GM21723 (cell line): ENCODE results near the gene TAMALIN.

Experiments
- ATAC-seq: cut with Tn5 transposase; IDR thresholded peaks from one replicate; pipeline ENCODE4 v1.9.1; 2021; ENCODE audit warnings: mild to moderate bottlenecking, moderate library complexity; ENCODE audit not compliant: unreplicated experiment

The TAMALIN gene

DNA sequence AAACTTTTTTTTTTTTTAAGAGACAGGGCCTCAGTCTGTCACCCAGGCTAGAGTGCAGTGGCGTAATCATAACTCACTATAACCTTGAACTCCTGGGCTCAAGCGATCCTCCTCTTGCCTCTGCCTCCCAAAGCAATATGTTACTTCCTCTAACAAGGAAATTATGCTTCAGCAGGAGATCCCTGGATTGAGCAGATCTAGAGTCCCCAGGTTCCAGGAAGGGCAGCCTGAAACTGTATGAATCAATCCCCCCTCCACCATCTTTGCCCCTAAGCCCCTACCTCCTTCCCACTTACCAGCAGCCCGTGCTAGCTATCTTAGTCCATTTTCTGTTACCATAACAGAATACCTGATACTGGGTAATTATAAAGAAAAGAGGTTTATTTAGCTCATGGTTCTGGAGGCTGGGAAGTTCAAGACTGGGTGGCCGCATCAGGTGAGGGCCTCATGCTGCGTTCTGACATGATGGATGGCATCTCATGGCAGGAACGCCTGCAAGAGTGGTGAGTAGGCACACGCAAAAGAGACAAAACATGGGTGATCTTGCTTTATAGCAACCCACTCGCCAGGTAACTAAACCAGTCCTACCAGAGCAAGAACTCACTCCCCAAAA, 5.0 kb downstream of the TAMALIN start:
- ATAC-seq, result no peak

DNA sequence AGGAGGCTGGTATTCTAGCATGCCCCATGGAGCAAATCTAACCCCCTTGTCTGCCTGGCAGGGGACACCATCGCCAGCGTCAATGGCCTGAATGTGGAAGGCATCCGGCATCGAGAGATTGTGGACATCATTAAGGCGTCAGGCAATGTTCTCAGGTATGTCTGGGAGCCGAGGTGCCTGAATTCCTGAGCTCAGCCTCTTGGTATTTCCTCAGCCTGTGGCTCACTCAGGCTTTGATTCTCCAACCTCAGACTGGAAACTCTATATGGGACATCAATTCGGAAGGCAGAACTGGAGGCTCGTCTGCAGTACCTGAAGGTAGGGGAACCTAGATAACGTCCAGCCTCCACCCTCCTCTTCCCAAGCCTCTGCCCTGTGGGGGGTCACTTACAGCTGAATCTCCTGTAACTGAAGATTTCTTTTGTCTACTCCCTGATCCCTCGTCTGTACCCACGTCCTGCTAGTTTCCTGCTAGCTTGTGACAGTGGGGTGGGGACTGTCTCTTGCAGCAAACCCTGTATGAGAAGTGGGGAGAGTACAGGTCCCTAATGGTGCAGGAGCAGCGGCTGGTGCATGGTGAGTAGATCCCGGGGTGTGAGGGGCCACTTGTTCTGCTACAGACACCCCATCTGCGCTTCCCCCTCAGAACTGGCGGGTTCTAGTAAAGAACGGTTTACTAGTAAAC, 7.0 kb downstream of the TAMALIN start:
- ATAC-seq, result no peak

DNA sequence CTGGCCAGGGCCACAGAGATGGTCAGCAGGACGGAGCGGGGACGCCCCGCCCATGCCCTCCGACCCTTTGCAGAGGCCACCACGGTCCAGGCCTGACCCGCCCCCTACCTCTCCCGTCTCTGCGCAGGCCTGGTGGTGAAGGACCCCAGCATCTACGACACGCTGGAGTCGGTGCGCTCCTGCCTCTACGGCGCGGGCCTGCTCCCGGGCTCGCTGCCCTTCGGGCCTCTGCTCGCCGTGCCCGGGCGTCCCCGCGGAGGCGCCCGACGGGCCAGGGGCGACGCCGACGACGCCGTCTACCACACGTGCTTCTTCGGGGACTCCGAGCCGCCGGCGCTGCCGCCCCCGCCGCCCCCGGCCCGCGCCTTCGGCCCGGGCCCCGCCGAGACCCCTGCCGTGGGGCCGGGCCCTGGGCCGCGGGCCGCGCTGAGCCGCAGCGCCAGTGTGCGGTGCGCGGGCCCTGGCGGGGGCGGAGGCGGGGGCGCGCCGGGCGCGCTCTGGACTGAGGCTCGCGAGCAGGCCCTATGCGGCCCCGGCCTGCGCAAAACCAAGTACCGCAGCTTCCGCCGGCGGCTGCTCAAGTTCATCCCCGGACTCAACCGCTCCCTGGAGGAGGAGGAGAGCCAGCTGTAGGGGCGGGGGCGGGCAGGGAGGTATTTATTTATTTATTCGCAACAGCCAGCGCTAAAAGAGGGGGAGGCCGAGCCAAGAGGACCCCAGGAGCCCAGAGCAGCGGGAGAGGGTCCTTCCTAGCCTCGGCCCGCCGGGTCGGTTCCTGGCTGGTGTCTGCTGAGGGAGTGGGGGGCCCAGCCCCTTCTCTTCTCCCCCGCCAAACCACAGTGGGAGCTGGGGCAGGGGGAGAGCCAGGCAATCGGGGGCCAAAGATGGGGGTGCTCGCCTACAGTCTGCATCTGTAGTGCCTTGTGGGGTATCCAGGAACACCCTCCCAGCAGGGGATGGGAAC, 8.1 kb downstream of the TAMALIN start:
- no peak for ATAC-seq

DNA sequence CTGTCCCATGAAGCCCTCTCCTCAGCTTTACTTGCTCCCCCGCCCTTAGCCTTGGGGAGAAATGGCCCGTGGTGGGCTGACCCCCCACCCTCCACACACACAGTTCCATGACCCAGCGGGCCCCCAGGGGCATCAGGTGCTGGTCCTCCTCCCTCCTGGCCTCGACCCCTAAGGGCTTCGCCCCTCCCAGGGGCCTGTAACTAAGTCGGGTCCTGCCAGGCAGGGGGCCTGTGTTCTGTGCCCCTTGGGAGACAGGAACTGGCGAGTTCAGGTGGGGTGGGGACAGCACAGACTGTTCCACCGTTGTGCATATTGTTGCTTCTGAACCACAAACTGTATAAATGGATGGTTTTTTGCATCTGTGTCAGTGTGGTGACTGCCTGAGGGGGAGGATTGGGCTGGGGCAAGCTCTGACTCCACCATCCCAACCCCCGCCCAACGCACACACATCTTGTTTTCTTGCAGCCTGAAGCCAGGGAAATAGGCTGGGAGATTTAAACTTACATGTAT, 8.8 kb downstream of the TAMALIN start:
- ATAC-seq, result no peak

DNA sequence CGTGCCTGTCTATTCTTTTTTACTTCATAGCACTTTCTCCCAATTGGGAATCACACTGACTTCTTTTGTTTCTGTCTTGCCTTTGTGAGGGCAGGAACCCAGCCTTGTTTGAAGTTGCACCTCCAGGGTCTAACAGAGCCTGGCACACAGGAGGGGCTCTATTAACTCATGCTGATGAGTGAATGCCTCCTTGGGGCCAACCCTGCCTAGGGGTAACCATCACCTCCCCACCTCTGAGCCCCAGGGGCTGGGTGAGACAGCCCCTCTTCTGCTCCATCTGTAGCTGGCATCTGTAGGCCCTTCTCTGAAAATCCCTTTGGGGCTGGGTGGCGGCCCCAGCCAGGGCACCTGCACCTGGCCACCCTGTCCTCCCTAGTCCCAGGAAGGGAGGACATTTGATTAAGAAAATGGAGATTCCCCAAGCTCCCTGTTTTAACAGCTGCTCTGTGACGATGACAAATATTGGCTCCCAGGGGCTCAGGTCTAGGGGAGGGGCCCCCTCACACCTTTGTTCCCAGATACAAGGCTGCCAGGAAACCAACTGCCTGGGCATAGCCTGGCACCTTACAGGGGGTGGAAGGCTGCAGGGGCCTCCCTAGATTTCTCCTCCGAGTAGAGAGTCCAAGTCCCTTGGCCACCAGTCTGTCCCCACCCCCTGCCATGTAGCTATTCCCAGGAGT, 11.8 kb downstream of the TAMALIN start:
- ATAC-seq, result no peak

DNA sequence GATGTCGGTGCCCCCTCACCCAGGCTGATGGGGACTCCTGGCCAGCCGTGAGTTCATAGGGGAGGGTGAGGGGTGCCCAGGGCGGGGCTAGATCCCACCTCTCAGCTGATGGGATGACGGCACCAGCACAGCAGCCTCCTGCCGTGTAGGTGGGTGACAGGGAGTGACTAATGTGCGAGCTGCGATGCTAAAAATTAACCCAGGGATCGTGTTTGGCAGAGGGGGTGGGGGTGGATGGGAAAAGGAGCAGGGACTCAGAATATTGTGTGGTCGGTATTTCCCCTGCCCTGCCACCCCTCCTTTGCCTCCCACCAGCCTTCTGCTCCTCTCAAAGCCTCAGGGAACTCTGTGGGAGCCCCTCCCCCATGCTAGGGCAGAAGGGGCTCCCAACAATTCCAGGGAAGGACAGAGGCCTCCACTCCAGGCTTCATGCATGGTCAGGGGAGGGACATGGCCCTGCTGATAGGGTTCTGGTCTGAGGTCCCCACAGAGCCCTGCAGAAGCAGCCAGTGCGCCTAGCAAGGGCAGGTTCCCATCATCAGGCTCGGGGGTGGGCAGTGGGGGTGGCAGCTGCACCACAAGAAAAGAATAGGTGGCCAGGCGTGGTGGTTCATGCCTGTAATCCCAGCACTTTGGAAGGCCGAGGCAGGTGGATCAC, 12.5 kb downstream of the TAMALIN start:
- no peak for ATAC-seq

DNA sequence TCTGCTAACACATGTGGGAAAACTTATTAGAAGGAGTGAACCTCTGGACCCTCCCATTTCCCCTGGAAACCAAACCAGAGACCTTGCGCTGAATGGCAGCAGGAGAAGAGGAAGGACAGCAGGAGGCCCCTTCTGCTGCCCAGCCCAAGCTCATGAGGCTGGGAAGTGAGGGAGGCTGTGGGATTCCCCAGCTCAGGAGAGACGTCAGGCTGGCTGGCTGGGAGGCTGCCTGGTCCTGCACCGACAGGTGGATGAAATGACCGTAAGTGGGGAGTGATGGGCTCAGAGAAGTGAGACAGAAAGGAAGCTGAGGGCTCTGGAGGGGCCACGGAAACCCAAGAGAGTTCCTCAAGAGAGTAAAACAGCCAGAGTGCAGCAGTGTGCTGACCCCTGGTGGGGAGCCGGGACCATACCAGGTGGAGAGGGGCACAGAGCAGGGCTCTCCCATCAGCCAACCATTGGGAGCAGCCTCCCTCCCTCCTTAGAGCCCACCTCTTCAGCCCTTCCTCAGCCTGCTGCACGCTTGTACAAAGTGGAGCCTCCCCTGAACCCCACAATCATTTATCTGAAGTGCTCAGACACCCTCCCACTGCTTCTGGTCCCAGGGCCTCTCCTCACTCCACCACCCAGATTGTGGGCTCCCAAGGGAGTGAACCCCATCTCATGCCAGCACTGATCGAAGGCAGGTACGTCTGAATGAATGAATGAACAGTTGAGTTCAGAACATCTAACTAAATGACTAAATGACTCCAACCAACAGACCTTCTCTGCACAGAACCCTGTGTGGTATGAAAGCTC, 14.0 kb downstream of the TAMALIN start:
- peak; percentile 36 for ATAC-seq

DNA sequence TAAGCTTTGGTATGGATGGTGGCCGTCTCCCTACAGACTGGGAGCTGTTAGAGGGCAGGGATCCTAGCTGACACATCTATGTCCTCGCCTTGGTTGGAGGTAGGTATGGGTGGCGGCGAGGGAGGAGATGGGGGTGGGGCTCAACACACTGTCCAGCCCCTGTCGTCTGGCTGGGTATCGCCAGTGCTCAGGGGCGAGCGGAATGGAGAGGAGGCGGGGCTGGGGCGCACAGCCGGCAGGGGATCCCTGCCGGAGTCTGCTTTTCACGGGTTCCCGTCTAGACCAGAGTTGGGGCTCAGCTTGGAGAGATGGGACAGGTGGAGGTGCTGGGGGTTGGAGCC, 16.1 kb downstream of the TAMALIN start:
- no peak for ATAC-seq

DNA sequence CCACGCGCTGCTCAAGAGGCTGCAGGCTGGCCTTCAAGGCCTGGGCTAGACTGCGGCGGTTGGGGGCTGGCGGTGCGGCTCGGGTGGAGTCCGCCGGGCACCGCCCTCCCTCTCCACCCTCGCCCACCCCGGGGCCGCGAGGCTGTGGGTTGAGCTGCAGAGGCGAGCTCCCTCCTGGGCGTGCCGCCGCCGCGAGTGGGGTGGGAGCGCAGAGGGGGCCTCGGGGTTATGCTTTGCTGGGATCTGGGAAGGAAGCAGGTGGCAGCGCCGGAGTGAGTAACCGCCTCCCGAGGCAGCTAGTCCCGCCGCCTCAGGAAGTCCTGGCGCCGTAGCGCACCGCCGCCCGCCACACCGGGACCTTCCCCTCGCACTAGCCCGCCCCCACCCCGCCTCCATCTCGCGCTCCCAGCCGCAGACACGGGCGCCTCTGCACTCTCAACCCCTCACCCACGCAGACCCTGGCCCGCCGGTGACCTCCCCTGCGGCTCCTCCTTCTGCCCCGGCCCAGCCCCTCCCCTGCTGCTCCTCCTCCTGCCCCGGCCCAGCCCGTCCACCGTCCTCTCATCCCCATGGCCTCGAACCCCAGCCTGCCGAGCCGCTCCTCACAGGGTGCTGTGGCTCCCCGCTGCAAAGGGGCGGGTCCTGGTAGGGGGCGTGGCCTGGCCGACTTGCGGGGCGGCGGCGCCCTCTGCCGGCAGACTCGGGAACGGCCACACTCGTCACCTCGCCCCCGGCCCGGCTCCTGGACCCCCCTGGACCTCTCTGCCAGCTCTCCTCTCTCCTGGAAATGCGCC, 16.6 kb downstream of the TAMALIN start:
- ATAC-seq, result peak; percentile 42

DNA sequence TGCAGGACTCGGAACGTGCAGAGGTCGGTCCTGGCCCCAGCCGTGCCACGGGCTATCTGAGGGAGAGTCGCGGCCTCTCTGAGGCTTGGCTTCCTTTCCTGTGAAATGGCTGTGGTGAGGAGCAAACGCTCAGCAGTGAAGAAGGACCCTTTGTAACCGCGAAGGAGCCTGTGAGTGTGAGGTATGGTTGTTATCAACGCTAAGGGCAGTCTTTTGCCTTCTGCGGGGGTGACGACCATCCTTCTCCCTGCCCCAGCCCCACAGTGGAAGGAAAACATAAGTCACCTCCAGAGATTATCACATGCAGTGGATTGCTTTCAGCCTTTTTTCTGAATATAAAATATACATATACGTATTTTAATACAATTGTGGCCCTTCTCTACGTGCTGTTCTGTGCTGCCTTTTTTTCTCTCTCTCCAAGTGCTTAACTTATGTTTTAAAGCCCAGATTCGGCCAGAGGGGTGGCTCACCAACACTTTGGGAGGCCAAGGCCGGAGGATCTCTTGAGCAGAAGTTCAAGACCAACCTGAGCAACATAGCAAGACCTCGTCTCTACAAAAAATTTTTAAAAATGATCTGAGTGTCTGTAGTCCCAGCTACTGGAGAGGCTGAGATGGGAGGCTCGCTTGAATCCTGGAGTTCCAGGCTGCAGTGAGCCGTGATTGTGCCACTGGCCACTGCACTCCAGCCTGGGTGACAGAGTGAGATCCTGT, 17.4 kb downstream of the TAMALIN start:
- ATAC-seq, result peak; percentile 2

DNA sequence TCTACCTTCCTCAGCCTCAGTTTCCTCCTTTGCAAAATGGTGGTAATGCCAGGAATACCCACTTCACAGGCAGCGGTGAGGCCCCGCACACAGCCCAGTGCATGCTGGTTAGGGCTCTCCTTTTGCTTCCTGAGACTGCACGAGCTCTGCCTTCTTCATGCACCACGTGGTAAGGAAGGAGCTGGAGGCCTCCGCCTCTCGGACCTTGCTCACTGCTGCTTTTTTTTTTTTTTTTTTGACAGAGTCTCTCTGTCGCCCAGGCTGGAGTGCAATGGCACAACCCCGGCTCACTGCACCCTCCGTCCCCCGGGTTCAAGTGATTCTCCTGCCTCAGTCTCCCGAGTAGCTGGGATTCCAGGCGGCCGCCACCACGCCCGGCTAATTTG, 18.1 kb downstream of the TAMALIN start:
- ATAC-seq, result no peak

DNA sequence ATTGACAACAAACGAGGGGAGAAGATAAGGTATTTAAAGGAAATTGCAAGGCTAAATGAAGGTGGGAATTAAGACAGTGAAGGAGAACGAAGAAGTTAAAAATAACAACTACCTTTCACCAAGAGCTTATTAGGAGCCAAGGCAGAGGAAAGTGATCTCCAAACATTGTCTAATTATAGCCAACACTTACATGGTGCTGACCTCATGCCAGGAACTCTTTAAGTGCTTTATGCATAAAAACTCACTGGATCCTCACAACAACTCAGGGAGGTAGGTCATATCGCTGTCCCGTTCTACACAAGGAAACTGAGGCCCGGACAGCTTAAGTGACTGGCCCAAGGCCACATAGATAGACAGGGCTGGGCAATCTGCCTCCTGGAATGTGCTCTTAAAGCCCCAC, 19.5 kb downstream of the TAMALIN start:
- no peak for ATAC-seq

DNA sequence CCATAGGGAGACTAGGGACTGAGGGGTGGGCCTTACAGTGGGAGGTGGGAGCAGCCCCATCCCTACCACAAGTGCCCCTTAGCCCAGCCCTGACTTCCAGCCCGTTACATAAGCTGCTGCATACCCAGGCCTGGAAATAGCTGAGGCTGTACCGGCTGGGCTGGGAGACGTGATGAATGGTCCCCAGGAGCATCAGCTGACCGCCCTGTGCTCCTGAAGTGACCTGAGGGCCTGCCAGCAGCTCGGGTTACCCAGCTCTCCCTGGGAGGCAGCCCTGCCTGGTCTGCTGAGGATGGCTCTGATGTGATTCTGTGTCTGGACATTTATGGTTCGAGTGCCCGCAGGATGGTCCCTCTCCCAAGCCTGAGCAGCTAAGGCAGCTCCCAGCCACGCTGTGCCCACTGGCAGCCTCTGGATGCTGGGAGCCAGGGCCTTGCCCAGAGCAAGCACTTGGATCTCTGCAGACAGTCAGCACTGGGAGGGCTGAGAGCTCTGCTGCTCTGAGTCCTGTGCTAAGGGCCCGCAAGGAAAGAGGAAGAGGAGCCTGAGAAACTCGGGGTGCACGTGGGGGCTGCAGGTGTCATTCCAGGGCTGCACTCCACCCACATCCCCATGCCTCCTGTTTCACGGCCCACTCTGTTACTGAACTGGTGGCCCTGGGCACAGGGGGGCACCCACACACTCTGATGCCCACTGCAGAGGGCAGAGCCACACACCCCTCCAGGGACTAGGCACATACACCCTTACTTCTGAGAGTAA, 20.5 kb downstream of the TAMALIN start:
- no peak for ATAC-seq

DNA sequence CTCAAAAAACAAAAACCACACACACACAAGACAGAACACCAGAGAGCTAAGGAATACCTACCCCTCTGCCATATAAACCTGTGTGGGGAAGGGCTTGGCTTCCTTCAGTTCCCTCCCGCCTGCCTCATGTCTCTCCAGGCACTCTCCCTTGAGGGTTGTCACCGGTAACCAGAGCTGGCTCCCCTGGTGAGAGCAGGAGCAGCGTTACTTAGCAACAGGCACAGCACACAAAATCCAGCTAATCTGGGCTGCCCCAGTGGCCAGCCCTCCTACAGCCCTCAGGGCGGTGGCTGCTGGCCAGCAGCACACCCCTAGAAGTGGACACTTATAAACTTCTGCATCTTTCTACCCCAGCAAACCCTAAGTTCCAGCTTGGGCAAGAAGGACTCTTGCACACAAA, 22.9 kb downstream of the TAMALIN start:
- no peak for ATAC-seq

DNA sequence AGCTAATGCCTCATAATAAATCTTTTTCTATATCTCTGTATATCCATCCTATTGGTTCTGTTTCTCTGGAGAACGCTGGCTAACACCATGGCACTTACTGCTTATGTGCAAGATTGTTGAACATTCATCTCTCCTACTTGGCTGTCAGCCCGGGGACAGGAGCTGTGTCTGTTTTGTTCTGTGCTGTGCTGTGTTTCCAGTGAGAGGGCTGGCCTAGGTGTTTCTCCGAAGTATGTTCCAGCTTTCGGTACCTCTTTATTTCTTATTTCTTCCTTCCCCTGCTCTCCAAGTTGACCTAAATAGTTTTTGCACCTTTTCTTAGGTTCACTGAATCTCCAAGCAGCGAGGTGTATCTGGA, 25.7 kb downstream of the TAMALIN start:
- ATAC-seq, result peak; percentile 1

DNA sequence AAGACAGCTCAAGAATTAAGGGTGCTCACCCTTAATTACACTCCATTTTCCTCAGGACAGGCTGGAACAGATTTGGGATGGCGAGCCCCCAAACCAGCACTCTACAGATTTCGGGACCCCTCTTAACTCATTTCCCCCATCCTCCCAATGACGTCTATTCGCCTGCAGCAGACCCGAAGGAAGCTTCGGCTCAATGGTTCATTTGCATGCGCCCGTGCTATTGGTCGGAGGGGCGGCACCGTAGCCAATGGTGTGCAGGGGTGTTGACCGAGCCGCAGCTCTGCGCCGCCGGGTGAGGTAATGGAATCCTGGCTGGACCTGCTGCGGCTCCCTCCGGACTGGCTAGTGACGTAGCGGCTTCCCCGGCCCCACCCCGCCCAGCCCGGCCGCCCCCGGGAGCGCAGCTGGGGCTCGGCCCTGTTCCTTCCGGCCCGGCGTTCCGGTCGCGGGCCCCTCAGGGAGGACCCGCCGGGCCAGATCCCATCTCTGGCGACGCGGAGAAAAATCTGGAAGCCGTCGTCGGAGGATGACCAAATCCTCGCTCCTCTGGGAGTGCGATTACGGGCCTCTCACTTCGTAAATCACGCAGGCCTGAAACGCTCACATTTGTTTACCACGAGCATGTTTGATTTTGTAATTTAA, 26.2 kb downstream of the TAMALIN start:
- peak; percentile 84 for ATAC-seq

DNA sequence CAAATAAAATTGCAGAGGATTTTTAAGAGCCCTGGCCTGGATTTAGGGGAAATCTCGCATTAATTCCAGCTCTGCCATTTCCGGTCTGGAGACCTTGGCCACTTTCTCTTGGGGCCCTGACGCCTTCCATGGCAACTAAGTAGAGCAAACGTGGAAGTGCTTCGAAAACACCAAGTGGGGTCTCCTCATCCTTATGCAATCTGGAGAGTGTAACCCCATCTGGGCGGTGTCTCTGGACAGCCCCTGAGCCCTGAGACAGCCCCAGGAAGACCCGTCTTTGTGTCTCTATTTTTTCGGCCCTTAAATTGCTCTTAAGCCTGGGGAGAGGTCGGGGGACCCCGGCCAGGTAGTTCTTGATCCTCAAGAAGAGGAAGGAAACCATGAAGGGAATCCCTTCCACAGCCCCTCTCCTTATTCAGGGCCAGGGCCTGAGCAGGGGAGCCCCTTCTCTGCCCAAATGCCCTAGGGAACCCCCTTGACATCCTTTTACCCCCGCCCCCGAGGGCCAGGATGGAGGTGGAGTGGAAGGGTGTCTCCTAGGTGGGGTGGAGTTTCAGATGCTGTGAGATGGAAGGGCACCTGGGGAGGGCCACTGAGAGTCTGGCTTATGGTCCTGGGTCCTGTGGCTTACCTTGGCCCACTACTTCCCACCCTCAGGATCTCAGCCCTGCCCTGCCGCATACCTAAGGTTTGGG, 26.8 kb downstream of the TAMALIN start:
- ATAC-seq, result no peak
